H9 (cell line): Measurements from ENCODE around the gene PRR36. TPM values are rescaled to one million over a fixed set of nuclear protein-coding genes. Genes with fewer than 3 reads are reported as not detected.

Experiments used
- DNase-seq: peaks from one replicate; pipeline ENCODE4 v3.0.0-alpha.2; 2017
- H2AFZ ChIP-seq: one replicate; pipeline ENCODE4 v1.6.1; 2013; ENCODE audit warnings: mild to moderate bottlenecking, low read length, control low read depth, moderate library complexity
- H2AK5ac ChIP-seq: 2 replicates; pipeline ENCODE4 v1.6.1; 2013; ENCODE audit warnings: low read length, control low read depth, mixed read lengths; ENCODE audit not compliant: insufficient read length
- H2BK120ac ChIP-seq: one replicate; pipeline ENCODE4 v1.6.1; 2013; ENCODE audit warnings: low read depth, mild to moderate bottlenecking, low read length, control low read depth, inconsistent platforms; ENCODE audit not compliant: poor library complexity, severe bottlenecking
- H2BK12ac ChIP-seq: 2 replicates; pipeline ENCODE4 v1.6.1; 2013; ENCODE audit warnings: low read length, control low read depth, mixed read lengths, low read depth; ENCODE audit not compliant: insufficient read length
- H2BK15ac ChIP-seq: 2 replicates; pipeline ENCODE4 v1.6.1; 2013; ENCODE audit warnings: low read depth, low read length, control low read depth
- H2BK20ac ChIP-seq: one replicate; pipeline ENCODE4 v1.6.1; 2013; ENCODE audit warnings: low read depth, mild to moderate bottlenecking, low read length, control low read depth, inconsistent platforms; ENCODE audit not compliant: poor library complexity, severe bottlenecking
- H2BK5ac ChIP-seq: 2 replicates; pipeline ENCODE4 v1.6.1; 2013; ENCODE audit warnings: low read length, control low read depth, mixed read lengths; ENCODE audit not compliant: insufficient read length
- H3K14ac ChIP-seq: 2 replicates; pipeline ENCODE4 v1.6.1; 2013; ENCODE audit warnings: low read length, control low read depth; ENCODE audit not compliant: insufficient read depth
- H3K18ac ChIP-seq: 2 replicates; pipeline ENCODE4 v1.6.1; 2013; ENCODE audit warnings: low read depth, mild to moderate bottlenecking, mixed read lengths, low read length, control low read depth; ENCODE audit not compliant: insufficient read length
- H3K23ac ChIP-seq: 2 replicates; pipeline ENCODE4 v1.6.1; 2013; ENCODE audit warnings: low read length, control low read depth, mixed read lengths, low read depth; ENCODE audit not compliant: insufficient read length
- H3K23me2 ChIP-seq: 2 replicates; pipeline ENCODE4 v1.6.1; 2013; ENCODE audit warnings: low read depth, mild to moderate bottlenecking, mixed read lengths, low read length, control low read depth; ENCODE audit not compliant: insufficient read length, poor library complexity, severe bottlenecking
- H3K27ac ChIP-seq: 2 replicates; pipeline ENCODE4 v1.5.1; 2013; ENCODE audit warnings: low read length, control low read depth, mixed read lengths, low read depth; ENCODE audit not compliant: insufficient read length
- H3K27me3 ChIP-seq: 2 replicates; pipeline ENCODE4 v1.6.1; 2013; ENCODE audit warnings: low read length, control low read depth, inconsistent platforms; ENCODE audit not compliant: insufficient read depth
- H3K4ac ChIP-seq: 2 replicates; pipeline ENCODE4 v1.6.1; 2013; ENCODE audit warnings: low read depth, mild to moderate bottlenecking, control low read depth, inconsistent platforms, low read length, moderate library complexity
- H3K4me1 ChIP-seq: 2 replicates; pipeline ENCODE4 v1.6.1; 2013; ENCODE audit warnings: low read length, control low read depth, inconsistent platforms; ENCODE audit not compliant: insufficient read depth
- H3K4me2 ChIP-seq: 2 replicates; pipeline ENCODE4 v1.6.1; 2013; ENCODE audit warnings: low read length, control low read depth, mixed read lengths; ENCODE audit not compliant: insufficient read length, insufficient read depth
- H3K56ac ChIP-seq: 2 replicates; pipeline ENCODE4 v1.6.1; 2013; ENCODE audit warnings: low read depth, mild to moderate bottlenecking, mixed read lengths, low read length, control low read depth; ENCODE audit not compliant: insufficient read length
- H3K79me1 ChIP-seq: 2 replicates; pipeline ENCODE4 v1.6.1; 2013; ENCODE audit warnings: low read depth, mild to moderate bottlenecking, moderate library complexity, low read length, control low read depth, inconsistent platforms; ENCODE audit not compliant: insufficient read depth, poor library complexity, severe bottlenecking
- H3K79me2 ChIP-seq: 2 replicates; pipeline ENCODE4 v1.6.1; 2013; ENCODE audit warnings: low read length, control low read depth, inconsistent platforms; ENCODE audit not compliant: insufficient read depth
- H3K9ac ChIP-seq: 2 replicates; pipeline ENCODE4 v1.6.1; 2013; ENCODE audit warnings: low read length, control low read depth, mixed read lengths; ENCODE audit not compliant: insufficient read length; ENCODE audit errors: extremely low read depth
- H3K9me3 ChIP-seq: one replicate; pipeline ENCODE4 v1.6.1; 2013; ENCODE audit warnings: low read depth, low read length, inconsistent platforms; ENCODE audit not compliant: control insufficient read depth
- H3T11ph ChIP-seq: one replicate; pipeline ENCODE4 v1.6.1; 2013; ENCODE audit warnings: mild to moderate bottlenecking, low read length, control low read depth, inconsistent platforms
- H4K20me1 ChIP-seq: one replicate; pipeline ENCODE4 v1.6.1; 2013; ENCODE audit not compliant: control insufficient read depth, insufficient read length, insufficient read depth
- H4K5ac ChIP-seq: 2 replicates; pipeline ENCODE4 v1.6.1; 2013; ENCODE audit warnings: low read depth, mild to moderate bottlenecking, mixed read lengths, low read length, control low read depth; ENCODE audit not compliant: insufficient read length
- H4K8ac ChIP-seq: replicated peaks from 2 replicates; pipeline ENCODE4 v1.6.1; 2013; ENCODE audit warnings: low read length, control low read depth, mixed read lengths, low read depth; ENCODE audit not compliant: insufficient read length
- H4K91ac ChIP-seq: 2 replicates; pipeline ENCODE4 v1.6.1; 2013; ENCODE audit warnings: low read depth, mild to moderate bottlenecking, moderate library complexity, mixed read lengths, low read length, control low read depth; ENCODE audit not compliant: insufficient read length
- H3K27ac Mint-ChIP-seq, 3 experiments: 2 replicates in 2 of 3; 3 replicates in 1 of 3; pipeline ENCODE4 v1.8.0; 2020 to 2021; ENCODE audit warnings: mixed read lengths in 3 of 3, mild to moderate bottlenecking in 1 of 3, moderate library complexity in 1 of 3
- H3K27me3 Mint-ChIP-seq: 2 replicates; pipeline ENCODE4 v1.8.0; 2021; ENCODE audit warnings: low read depth, mild to moderate bottlenecking, moderate library complexity, mixed read lengths
- H3K36me3 Mint-ChIP-seq, 3 experiments: 2 replicates in 2 of 3; 3 replicates in 1 of 3; pipeline ENCODE4 v1.8.0; 2020 to 2021; ENCODE audit warnings: low read depth in 3 of 3, mixed read lengths in 3 of 3; ENCODE audit not compliant: insufficient read depth in 1 of 3
- H3K4me1 Mint-ChIP-seq, 2 experiments: 2 replicates each; pipeline ENCODE4 v1.8.0; 2020; ENCODE audit warnings: mixed read lengths in 2 of 2
- H3K4me3 Mint-ChIP-seq, 2 experiments: 2 replicates in 1 of 2; 3 replicates in 1 of 2; pipeline ENCODE4 v1.8.0; 2020 to 2021; ENCODE audit warnings: mild to moderate bottlenecking in 2 of 2, mixed read lengths in 2 of 2, moderate library complexity in 1 of 2
- H3K9me3 Mint-ChIP-seq, 2 experiments: 2 replicates in 1 of 2; 3 replicates in 1 of 2; pipeline ENCODE4 v1.8.0; 2020; ENCODE audit warnings: mild to moderate bottlenecking in 2 of 2, mixed read lengths in 2 of 2, moderate library complexity in 1 of 2
- CTCF ChIP-seq: fragments of 200-600 bp; sonication (generic); conservative IDR thresholded peaks from 3 replicates; pipeline ENCODE4 v1.8.0; 2021; ENCODE audit warnings: antibody characterized with exemption, mild to moderate bottlenecking
- WGBS: extraction: QIAGEN DNeasy Blood & Tissue Kit; methylation state at CpG from one replicate; pipeline ENCODE4 v1.1.7; 2013; ENCODE audit warnings: missing lambda C conversion rate, low lambda C conversion rate, mixed read lengths; ENCODE audit not compliant: insufficient read length; ENCODE audit errors: extremely low coverage; 5-methylcytosine and 5-hydroxymethylcytosine counted together
- total RNA-seq: library from RNA; stranded (reverse); gene quantifications from 2 replicates; pipeline ENCODE4 v1.2.1, GENCODE V29; 2021

The PRR36 gene
- total RNA-seq, 1 experiment from 2014 or later = 20.4 TPM

DNA sequence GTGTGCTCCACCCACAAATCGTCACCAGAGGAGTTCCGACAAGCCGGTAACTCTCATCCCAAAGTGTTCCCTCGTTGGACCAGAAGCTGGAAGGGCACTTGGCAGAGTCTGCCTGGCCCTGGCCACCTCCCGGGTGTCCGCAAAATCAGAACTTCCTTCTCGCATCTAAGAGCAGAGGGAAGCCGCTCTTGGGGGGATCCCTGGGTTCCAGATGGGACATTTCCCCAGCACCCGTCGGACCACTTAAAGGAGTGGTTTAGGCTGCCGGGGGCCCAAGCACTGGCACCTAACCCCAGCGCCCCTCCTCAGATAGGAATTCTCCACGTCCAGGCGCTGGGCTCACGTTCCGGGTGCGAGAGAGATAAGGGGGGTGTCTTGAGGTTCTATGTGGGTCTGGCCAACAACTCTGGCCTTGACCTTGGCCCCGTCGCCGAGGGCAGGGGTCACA, 28.6 kb upstream of the PRR36 start:
- no peak overlapping the region for H2BK20ac ChIP-seq
- H2BK120ac ChIP-seq = no peak overlapping the region
- no peaks in the 10 kb centered on the region; a peak in 3 of 5 replicates for H3K9me3 Mint-ChIP-seq
- no peak overlapping the region for H3K4ac ChIP-seq
- no peak overlapping the region for H2AK5ac ChIP-seq
- H3K56ac ChIP-seq = no peak overlapping the region
- no peak overlapping the region for H4K91ac ChIP-seq
- no CpG with 5 or more reads among the region's 20 CpGs for WGBS
- no peaks in the 10 kb centered on the region for H3K9me3 ChIP-seq
- H2BK5ac ChIP-seq = no peak overlapping the region
- peak overlapping the region; percentile 92 to 96 (median 95); a peak in 6 of 7 replicates for H3K27ac Mint-ChIP-seq
- H4K5ac ChIP-seq = no peak overlapping the region
- no peaks in the 10 kb centered on the region for H3K27me3 ChIP-seq
- peak overlapping the region; percentile 1 for H3K9ac ChIP-seq
- H2BK12ac ChIP-seq = no peak overlapping the region
- peaks cover 13 to 29% (median 20%) of the 10 kb centered on the region in 3 experiments for H3K36me3 Mint-ChIP-seq
- peaks cover 15 to 24% of the 10 kb centered on the region in 2 experiments for H3K4me1 Mint-ChIP-seq
- H3K4me2 ChIP-seq = peak overlapping the region; percentile 56
- no peak overlapping the region for H2AFZ ChIP-seq
- no peak overlapping the region for H3T11ph ChIP-seq
- no peaks in the 10 kb centered on the region for H4K20me1 ChIP-seq
- no peak overlapping the region for H2BK15ac ChIP-seq
- no peaks in the 10 kb centered on the region for H3K79me1 ChIP-seq
- H3K18ac ChIP-seq = no peak overlapping the region
- H3K27ac ChIP-seq = no peak overlapping the region
- no peak for DNase-seq
- H3K23ac ChIP-seq = no peak overlapping the region
- H3K27me3 Mint-ChIP-seq = peaks cover 3% of the 10 kb centered on the region; the same call in 1 of the 2 replicates
- H3K4me1 ChIP-seq = 0 out of 2 replicates have a peak, but pooled peaks cover 4% of the 10 kb centered on the region
- H3K23me2 ChIP-seq = peaks cover 19% of the 10 kb centered on the region
- no peak for TF ChIP-seq CTCF
- no peak overlapping the region for H4K8ac ChIP-seq
- H3K14ac ChIP-seq = no peak overlapping the region
- peaks cover 6% of the 10 kb centered on the region; the same call in 1 of the 2 replicates for H3K79me2 ChIP-seq
- peak overlapping the region; percentile 83 to 90 for H3K4me3 Mint-ChIP-seq
